Measurements from ENCODE around the gene CHDH.

GRCh38 chr3:53812434-53812833 lies 33.8 kb downstream of the CHDH start:
- TF ChIP-seq POLR2A (IDR thresholded peaks at IDR 0.05): no peak
- TF ChIP-seq, protein P1, sequence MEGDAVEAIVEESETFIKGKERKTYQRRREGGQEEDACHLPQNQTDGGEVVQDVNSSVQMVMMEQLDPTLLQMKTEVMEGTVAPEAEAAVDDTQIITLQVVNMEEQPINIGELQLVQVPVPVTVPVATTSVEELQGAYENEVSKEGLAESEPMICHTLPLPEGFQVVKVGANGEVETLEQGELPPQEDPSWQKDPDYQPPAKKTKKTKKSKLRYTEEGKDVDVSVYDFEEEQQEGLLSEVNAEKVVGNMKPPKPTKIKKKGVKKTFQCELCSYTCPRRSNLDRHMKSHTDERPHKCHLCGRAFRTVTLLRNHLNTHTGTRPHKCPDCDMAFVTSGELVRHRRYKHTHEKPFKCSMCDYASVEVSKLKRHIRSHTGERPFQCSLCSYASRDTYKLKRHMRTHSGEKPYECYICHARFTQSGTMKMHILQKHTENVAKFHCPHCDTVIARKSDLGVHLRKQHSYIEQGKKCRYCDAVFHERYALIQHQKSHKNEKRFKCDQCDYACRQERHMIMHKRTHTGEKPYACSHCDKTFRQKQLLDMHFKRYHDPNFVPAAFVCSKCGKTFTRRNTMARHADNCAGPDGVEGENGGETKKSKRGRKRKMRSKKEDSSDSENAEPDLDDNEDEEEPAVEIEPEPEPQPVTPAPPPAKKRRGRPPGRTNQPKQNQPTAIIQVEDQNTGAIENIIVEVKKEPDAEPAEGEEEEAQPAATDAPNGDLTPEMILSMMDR (IDR thresholded peaks at IDR 0.05): no peak
